HG02798 (cell line): ENCODE results near the gene SEC14L1.
"Not testable (repeated sequence)": the region's sequence is repeated elsewhere in the genome, so short reads cannot be mapped to it uniquely, and the experiment has no call there.

Experiments used
- ATAC-seq: cut with Tn5 transposase; IDR thresholded peaks from one replicate; pipeline ENCODE4 v1.9.1; 2021; ENCODE audit warnings: mild to moderate bottlenecking; ENCODE audit not compliant: unreplicated experiment, poor library complexity

Gene SEC14L1

GRCh38 chr17:77140166-77140877 is 447 bp upstream of the SEC14L1 start:
- peak; percentile 92 for ATAC-seq

- ATAC-seq = no peak
These were observed 1.2 kb downstream of the SEC14L1 start for GRCh38 chr17:77141846-77142449.

GRCh38 chr17:77142689-77143088 is 1.9 kb downstream of the SEC14L1 start:
- ATAC-seq = no peak

- no peak for ATAC-seq
These were observed 2.5 kb downstream of the SEC14L1 start for GRCh38 chr17:77143306-77143705.

GRCh38 chr17:77144227-77144626 is 3.5 kb downstream of the SEC14L1 start:
- ATAC-seq = no peak

- no peak for ATAC-seq
These were observed 4.4 kb downstream of the SEC14L1 start for GRCh38 chr17:77145224-77145611.

- peak; percentile 22 for ATAC-seq
These were observed 5.0 kb downstream of the SEC14L1 start for GRCh38 chr17:77145612-77146245.

- ATAC-seq = no peak
These were observed 5.5 kb downstream of the SEC14L1 start for GRCh38 chr17:77146246-77146632.

GRCh38 chr17:77146882-77147281 is 6.1 kb downstream of the SEC14L1 start:
- no peak for ATAC-seq

- ATAC-seq = peak; percentile 57
These were observed 6.6 kb downstream of the SEC14L1 start for GRCh38 chr17:77147357-77147801.

- ATAC-seq = no peak
These were observed 7.5 kb downstream of the SEC14L1 start for GRCh38 chr17:77148077-77148939.

GRCh38 chr17:77148940-77149510 is 8.3 kb downstream of the SEC14L1 start:
- ATAC-seq = no peak

- ATAC-seq = no peak
These were observed 9.4 kb downstream of the SEC14L1 start for GRCh38 chr17:77150196-77150595.

GRCh38 chr17:77151186-77151585 is 10.4 kb downstream of the SEC14L1 start:
- ATAC-seq = no peak

GRCh38 chr17:77152056-77152455 is 11.3 kb downstream of the SEC14L1 start:
- ATAC-seq = not testable (repeated sequence)

- ATAC-seq = no peak
These were observed 12.7 kb downstream of the SEC14L1 start for GRCh38 chr17:77153472-77153871.

GRCh38 chr17:77153999-77154586 is 13.3 kb downstream of the SEC14L1 start:
- no peak for ATAC-seq

GRCh38 chr17:77155125-77155524 is 14.4 kb downstream of the SEC14L1 start:
- ATAC-seq = no peak

- ATAC-seq = not testable (repeated sequence)
These were observed 17.0 kb downstream of the SEC14L1 start for GRCh38 chr17:77157766-77158165.
